AG08396 (cell line): ENCODE measurements around the gene SOD1.

Experiments used
- DNase-seq: peaks from one replicate; pipeline ENCODE4 v3.0.0; 2012; ENCODE audit warnings: low spot score, mixed read lengths

The SOD1 gene

DNA sequence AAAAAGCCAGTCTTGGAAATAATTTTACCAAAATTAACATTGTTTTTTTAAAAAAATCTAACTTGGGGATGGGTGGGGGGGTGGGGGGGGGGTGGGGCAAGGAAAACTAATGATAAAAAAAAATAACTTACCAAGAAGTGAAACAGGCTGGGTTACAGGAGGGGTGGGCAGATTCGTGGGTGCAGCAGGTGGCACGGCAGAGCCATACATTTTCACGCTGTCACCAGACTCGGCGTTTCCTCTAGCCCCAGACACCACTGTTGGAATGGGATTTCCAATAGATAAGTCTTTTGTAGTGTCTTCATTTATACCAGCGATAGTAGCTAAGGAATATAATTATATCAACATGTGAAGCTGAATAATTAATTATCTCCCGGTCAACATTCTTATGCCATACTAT lies 25.4 kb downstream of the SOD1 start:
- DNase-seq = no peak

DNA sequence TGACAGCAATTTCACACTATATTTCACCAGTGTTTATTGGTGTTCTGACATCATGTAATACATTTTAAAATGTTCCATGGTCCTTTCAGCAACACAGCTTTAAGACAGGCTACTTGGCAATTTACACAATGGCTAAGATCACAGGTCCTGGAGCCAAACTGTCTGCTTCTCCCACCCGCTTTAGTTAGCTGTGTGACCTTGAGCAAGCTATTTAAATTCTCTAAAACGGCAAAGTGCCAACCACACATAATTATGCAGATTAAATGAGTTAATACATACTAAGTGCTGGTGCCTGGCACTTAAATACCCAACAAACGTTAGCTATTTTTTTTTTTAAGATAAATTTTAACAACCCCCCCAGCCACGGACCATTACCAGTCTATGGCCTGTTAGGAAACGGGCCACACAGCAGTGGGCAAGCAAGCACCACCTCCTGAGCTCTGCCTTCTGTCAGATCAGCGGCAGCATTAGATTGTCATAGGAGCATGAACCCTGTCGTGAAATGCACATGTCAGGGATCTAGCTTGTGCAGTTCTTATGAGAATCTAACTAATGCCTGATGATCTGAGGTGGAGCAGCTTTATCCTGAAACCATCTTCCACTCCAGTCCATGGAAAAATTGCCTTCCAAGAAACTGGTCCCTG lies 26.9 kb downstream of the SOD1 start:
- no peak for DNase-seq

DNA sequence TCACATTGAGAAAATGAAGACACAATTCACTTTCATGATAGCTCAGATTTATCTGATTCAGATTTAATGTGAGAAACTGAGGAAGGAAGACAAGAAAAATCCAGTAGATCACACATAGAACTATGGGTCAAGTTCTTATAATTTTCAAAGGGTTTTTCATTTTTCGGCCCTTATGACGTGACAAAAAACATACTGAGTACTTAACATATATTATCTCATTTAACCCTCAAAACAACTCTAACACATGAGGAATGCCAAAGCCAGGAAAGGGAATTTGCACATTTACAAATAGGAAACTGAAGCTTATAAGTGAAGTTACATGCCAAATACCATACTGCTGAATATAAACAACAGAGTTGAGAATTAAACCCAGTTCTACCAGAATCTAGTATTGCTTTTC lies 27.6 kb downstream of the SOD1 start:
- DNase-seq = no peak

DNA sequence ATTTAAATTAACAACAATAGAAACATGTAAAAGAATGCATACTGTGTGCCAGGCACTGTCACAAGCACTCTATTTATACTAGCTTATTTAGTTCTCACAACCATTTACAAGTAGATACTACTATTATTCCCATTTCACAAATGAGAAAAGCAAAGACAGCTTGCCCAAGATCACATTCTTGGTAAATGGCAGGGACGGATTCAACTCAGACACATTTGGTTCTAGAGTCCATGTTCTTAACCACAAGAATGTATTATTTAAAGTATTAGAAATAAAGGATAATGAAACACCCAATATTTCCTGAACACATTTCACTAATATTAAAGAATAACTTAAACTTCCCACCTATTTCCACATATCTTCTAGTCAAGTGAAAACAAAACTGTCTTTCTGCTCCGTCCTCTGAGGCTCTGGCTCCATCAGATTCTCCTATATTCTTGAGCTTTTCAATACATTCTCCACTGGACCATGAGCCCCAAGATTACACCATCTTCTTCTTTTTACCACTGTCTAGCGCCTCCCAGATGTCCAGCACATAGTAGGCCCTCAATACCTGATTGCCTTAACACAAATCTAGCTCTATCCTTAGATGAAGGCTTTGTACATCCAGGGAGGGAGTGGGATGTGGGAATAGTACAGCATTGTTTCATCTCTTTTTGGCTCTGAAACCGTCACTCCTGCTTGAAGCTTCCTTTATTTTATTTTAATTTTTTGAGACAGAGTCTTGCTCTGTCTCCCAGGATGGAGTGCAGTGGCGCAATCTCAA lies 29.3 kb downstream of the SOD1 start:
- no peak for DNase-seq

DNA sequence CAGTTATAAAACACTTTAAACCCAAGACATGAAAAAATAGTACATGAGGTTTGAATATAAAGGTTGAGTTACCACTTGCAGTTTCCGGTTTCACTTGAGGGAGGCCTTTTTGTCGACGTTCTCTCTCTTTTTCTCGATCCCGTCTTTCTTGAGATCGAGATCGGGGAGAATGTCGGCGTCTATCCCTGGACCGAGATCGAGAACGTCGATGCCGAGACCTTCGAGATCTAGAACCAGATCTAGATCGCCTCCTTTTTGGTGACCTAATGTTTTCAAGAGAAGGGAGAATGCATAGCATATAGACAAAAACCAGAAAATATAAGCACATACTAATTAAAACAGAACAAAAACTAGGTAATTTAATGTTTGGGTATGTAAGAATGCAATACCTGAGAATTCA lies 33.7 kb downstream of the SOD1 start:
- DNase-seq = no peak

DNA sequence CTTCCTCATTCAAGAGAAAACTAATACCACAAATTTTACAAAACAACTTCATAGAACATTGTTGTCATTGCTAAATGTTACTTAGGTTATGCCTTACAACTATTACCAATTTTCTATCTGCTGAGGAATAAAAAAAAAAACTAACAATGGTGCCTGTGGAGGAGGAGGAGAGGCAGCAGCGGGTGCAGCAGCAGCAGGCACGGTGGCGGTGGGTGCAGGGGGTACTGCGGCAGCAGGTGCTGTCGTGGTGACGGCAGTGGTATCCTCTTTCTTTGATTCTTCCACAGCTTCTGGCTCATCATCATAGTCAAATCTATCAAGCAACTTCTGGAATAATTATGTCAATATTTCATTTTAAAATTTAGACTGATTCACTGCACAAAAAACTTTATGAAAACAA lies 36.9 kb downstream of the SOD1 start:
- no peak for DNase-seq

DNA sequence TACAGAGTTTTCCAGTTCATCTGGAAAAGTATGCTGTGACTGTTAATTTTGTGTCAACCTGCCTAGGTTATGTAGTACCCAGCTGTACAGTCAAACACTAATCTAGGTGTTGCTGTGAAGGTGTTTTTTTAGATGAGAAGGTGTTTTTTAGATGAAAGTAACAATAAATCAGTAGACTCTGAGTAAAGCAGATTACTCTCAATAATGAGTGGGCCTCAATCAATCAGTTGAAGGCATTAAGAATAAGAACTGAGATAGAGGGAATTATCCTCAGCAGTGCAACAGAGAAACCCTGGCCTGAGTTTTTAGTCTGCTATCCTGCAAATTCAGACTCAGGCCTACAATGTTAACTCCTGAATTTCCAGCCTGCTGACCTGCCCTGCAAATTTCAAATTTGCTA lies 39.0 kb downstream of the SOD1 start:
- DNase-seq = no peak

DNA sequence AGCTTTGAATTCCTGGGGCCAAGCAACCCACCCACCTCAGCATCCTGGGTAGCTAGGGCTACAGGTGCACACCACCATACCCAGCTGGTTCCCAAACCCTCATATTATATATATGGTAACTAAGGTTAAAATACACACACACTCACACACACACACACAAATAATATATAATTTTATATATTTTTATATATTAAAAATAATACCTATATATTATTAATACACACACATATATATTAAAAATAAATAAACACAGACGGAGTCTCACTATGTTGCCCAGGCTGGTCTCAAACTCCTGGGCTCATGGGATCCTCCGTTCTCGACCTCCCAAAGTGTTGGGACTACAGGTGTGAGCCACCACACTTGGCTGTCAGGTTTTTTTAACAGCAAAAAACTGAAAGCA lies 40.5 kb downstream of the SOD1 start:
- no peak for DNase-seq

DNA sequence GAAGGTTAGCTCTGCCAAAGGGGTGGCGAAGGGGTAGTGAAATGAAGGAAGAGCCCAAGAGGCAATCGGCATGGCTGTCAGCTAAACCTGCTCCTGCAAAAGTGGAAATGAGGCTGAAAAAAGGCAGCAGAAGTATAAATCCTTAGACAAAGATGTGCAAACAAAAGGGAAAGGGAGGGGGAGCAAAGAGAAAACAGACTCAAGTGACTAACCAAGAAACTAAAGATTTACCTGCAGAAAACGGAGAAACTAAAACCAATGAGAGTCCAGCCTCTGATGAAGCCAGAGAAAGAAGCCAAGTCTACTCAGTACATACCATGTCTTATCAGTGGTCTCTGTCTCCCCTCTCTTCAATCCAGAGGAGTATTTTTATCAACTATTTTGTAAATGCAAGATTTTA lies 47.1 kb downstream of the SOD1 start:
- DNase-seq = no peak

DNA sequence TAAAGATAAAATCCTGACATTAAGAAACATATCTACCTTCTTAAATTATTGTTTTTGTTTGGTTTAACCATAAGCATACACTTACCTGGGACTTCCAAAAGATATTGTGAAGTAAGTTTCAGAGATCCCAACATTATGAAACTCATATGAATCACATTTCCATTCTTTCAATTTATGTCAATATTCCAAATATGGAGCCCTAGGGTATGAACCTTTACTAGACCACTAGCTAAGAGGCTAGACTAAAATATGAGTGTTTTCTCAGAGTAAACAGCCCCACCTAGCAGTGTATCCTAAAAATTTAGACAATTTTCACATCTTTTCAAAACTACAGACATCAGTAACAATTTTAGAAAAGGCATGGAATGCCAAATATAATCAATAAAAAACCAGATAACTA lies 48.0 kb downstream of the SOD1 start:
- DNase-seq = no peak

DNA sequence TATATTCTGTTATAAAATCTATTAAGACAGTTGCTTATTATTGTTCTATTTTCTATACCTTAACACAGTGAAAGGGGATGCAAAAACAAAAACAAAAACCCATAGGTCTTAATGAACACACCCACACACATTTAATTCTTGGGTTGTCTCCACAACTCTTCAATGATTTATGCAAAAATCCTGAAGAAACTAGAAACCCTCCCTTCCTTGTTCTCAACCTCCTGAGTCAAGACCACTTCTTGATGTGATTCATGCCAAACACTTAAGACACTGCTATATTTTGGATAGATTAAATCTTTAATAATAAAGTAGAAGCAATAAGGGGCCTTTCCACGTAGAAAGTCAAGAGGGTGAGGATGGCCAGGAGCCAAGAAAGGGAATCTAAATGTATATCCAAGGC lies 49.0 kb downstream of the SOD1 start:
- DNase-seq = no peak

DNA sequence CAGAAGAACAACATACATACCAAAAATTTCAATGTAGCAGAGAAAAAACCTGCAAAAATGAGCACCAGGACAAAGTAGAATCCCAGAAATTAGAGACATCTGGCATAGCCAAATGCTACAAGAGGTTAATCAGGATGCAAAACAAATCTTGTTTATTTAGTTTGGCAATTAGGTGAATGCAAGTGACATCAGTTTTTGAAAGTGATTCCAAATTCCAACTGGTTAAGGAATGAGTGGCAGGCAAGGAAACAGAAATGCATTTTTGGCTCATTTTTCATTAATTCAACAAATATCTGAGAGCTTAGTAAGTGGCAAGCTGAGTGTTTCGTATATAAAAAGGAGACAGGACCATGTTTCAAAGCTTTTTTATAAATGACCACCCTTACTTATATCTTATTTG lies 51.1 kb downstream of the SOD1 start:
- peak; percentile 49 for DNase-seq

DNA sequence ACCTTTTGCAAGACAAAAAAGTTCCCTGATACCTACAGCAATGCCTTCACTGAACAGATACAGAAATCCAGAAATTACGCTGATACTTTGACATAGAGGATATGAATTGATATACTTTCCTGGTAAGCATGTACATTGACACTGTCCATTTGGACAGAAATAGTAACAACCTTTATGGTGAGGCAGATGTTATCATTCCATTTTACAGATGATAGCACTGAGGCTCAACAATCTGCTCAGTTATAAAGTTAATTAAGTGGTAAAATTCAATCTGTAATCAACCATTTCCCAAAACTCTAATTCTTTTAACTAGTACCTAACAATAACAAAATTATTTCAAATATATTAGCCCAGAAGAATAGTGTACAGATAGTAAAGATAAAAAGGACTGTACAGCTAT lies 51.8 kb downstream of the SOD1 start:
- DNase-seq = no peak

DNA sequence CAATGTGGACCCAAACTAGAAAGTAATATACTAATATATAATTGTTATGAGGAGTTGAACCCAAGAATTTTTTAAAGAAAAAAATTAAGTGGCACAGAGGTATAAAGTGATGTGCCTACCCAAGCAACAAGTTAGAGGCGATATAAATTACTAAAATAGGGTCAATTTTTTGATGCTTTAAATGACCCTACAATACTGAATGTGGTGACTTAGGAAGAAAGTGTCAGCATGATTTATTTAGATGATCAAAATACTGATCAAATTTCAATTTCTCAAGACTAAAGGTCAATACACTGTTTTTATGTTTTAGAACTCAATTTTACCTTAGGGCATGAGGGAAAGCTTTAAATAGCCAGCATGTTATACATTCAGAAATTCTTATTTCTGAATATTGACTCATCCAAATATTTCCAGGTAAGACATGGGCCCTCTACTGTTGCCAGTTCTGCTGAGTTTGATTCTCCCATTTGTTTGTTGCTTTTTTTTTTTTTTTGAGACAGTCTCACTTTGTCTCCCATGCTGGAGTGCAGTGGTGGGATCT lies 52.3 kb downstream of the SOD1 start:
- DNase-seq = no peak

DNA sequence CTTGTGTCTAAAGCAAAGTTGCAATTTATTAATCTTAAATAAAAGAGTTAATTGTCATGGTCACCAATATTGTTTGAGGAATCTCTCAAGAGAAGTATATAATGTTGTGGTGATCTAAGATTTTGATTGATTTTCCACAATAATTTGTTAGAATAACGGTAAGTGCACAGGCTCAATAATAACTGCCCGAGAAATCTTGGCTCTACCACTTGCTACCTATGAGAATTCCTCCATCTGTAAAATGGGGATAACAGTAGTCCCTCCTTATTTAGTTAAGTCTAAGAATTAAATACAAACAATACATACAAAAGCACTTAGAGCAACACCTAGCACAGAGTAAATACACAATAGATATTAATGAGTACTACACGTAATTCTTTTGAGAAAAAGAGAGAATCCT lies 53.6 kb downstream of the SOD1 start:
- no peak for DNase-seq

DNA sequence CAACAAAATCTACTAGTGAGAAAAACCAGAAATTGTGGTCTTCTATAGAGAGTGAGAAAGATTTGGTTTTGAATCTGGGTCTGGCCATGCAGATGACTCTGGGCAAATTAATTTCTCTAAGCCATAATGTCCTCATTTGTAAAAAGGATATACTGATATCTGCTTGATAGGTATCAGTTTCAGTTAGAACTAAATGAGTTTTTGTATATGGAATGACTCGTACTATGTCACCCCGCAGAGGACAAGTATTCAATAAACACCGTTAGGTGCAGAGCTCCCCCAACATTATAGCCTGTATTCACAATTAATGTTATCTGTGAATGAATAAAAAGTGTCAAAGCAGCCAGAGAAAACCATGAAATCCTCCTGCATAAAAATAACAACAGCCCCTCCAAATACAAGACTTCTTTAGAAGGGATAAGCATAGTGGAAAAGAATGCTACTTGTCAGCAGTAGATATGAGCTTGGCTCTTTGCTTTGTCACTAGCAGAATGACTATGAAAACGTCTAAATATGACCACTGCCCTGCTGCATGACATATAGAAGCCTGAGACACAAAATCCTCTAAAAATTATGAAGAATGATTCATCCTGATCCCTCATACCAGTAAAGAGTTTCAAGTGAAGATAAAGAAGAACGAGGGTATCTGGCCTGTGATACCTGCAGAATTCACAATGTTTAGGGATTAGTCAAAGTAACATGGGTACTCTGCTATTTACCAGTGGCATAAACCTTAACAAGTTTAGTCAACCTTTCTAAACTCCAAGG lies 54.7 kb downstream of the SOD1 start:
- no peak for DNase-seq

DNA sequence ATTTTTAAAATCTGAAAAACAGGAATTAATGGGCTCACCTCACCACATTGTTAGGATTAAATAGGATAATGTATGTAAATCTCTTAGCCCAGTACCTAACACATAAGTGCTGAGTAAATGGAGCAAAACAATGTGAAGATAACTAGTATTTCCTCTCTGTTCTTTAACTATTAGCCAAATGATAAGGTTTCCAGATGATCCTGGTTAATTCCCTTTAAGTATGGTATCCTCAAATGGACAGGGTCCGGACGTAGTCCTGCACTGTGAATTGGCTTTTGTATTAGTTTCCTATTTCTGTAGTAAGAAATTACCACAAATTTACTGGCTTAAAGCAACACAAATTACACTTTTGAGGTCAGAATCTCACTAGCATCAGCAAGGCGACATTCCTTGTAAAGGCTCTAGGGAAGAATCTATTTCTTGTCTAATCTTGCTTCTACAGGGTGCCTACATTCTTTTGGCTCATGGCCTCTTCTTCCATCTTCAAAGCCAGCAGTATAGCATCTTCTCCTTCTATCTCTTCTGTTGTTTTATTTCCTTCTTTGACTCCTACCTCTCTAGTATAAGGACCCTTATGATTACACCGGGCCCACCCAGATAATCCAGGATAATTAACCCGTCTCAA lies 55.4 kb downstream of the SOD1 start:
- no peak for DNase-seq

DNA sequence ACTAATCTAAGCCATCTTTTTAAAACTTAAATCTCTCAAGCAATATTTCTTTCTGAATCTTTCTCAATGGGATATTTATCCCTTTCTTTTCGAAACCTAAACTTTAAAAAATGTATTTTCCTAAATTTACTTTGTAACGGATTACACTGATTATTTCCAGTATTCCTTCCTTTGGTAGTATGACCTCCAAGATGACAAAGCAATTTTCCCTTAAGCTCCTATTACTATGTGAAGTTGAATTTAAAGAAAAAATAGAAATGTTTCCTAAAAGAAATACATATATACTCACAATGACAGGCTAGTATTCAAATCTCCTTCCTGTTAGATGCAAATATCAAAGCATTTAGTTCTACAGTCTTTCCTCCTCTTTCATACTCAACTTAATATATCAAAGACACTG lies 56.6 kb downstream of the SOD1 start:
- no peak for DNase-seq
